VCaP (cell line): ENCODE measurements around the gene PUS7L.

Source experiments
- H3K27ac ChIP-seq: fragments of 450-650 bp; 2 replicates; pipeline ENCODE4 v1.5.1; 2017
- CTCF ChIP-seq: fragments of 450-650 bp; conservative IDR thresholded peaks from 2 replicates; pipeline ENCODE4 v1.5.1; 2017; ENCODE audit warnings: mild to moderate bottlenecking, moderate library complexity

PUS7L gene

GRCh38 chr12:43744826-43745225 lies 13.8 kb downstream of the PUS7L start:
- no peak overlapping the region for H3K27ac ChIP-seq
- TF ChIP-seq CTCF = no peak

GRCh38 chr12:43742106-43742505 lies 16.5 kb downstream of the PUS7L start:
- no peak overlapping the region for H3K27ac ChIP-seq
- TF ChIP-seq CTCF = no peak

GRCh38 chr12:43740511-43741100 lies 18.0 kb downstream of the PUS7L start:
- no peak for TF ChIP-seq CTCF
- H3K27ac ChIP-seq = no peak overlapping the region

GRCh38 chr12:43737646-43738045 lies 20.9 kb downstream of the PUS7L start:
- TF ChIP-seq CTCF = no peak
- no peak overlapping the region for H3K27ac ChIP-seq

DNA sequence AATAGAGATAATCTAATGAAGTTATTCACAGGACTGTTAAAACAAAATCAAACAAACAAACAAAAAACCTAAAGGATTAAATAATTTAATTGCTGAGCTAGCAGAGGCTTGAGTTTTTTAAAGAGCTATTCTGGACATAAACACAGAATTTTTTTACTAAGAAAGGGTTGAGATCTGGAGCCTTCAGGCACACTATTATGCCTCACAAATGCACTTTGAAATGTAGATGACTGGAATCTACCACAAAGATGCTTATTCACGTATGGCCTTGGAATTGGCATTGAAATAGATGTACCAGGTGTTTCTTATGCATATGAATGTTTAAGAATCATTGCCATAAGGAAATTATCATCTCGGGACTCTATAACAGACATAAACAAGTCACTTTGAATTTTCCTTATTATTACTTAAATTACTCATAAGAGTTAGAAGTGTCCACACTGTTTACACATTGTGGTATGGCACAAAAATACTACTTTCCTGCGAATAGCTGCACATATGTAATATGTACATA lies 21.6 kb downstream of the PUS7L start:
- H3K27ac ChIP-seq = no peak overlapping the region
- TF ChIP-seq CTCF = no peak

GRCh38 chr12:43733687-43734086 lies 24.9 kb downstream of the PUS7L start:
- TF ChIP-seq CTCF = no peak
- no peak overlapping the region for H3K27ac ChIP-seq

DNA sequence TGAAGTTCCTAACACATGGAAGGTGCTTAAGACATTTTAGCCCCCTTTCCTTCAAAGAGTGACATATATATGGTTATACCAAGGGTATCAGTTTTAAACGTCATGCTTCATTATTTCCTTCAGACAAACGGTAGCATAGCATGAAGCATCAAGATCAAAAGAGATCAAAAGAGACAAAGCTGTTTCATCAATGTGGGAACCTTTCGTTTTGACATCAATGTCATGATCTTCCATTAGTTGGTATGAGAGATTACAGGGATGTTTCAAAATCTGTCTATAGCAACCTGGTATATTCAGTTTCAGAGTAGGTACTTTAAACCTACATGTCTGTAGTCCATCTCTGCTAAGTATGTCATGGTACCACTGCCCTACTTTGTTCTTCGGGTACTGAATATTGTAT lies 28.3 kb downstream of the PUS7L start:
- TF ChIP-seq CTCF = no peak
- H3K27ac ChIP-seq = no peak overlapping the region
